CD14-positive monocyte (primary cell): Measurements from ENCODE around the gene ACER2. TPM values are rescaled to one million over a fixed set of nuclear protein-coding genes. Genes with fewer than 3 reads are reported as not detected.
"Not testable (repeated sequence)": the region's sequence is repeated elsewhere in the genome, so short reads cannot be mapped to it uniquely, and the experiment has no call there.

Source experiments
- DNase-seq, 3 donors: peaks; one replicate each; pipeline ENCODE4 v3.0.0-alpha.2; 2011 to 2022
- H2AFZ ChIP-seq: 2 replicates; pipeline ENCODE4 v1.6.0; 2012; ENCODE audit warnings: mild to moderate bottlenecking, low read depth, low read length, inconsistent platforms; ENCODE audit not compliant: insufficient read depth, poor library complexity, severe bottlenecking
- H3K27ac ChIP-seq, 2 donors: 1 replicate in 1 of 2; 2 replicates in 1 of 2; pipeline ENCODE4 v1.5.1; 2012 to 2013; ENCODE audit warnings: low read length in 2 of 2, control low read depth in 1 of 2, inconsistent platforms in 1 of 2, low read depth in 1 of 2, mild to moderate bottlenecking in 1 of 2
- H3K27me3 ChIP-seq, 2 donors: one replicate each; pipeline versions ENCODE4 v1.6.0 to v1.6.1; 2011 to 2013; ENCODE audit warnings: low read length in 2 of 2; ENCODE audit not compliant: control insufficient read depth in 2 of 2, insufficient read depth in 2 of 2
- H3K36me3 ChIP-seq, 2 donors: replicated peaks in 1 of 2; 1 replicate in 1 of 2; 2 replicates in 1 of 2; pipeline versions ENCODE4 v1.5.1 to v1.6.1; 2012 to 2013; ENCODE audit warnings: low read length in 2 of 2, control low read depth in 1 of 2, inconsistent platforms in 1 of 2, mild to moderate bottlenecking in 1 of 2; ENCODE audit not compliant: insufficient read depth in 2 of 2, control insufficient read depth in 1 of 2
- H3K4me1 ChIP-seq, 2 donors: 1 replicate in 1 of 2; 2 replicates in 1 of 2; pipeline versions ENCODE4 v1.5.1 to v1.6.1; 2012 to 2013; ENCODE audit warnings: low read length in 2 of 2, control low read depth in 1 of 2, inconsistent platforms in 1 of 2, mild to moderate bottlenecking in 1 of 2, moderate library complexity in 1 of 2; ENCODE audit not compliant: insufficient read depth in 2 of 2, control insufficient read depth in 1 of 2
- H3K4me2 ChIP-seq: replicated peaks from 2 replicates; pipeline ENCODE3; 2012; ENCODE audit warnings: low read length, moderate library complexity, mild to moderate bottlenecking; ENCODE audit not compliant: poor library complexity, severe bottlenecking; ENCODE audit errors: extremely low read depth
- H3K4me3 ChIP-seq, 3 experiments: fragments of 200-600 bp in 1 of 3; sonication (generic) in 1 of 3; replicated peaks in 1 of 3; 1 replicate in 2 of 3; 2 replicates in 1 of 3; pipeline ENCODE4 v1.5.1; 2011 to 2013; ENCODE audit warnings: low read length in 3 of 3, mild to moderate bottlenecking in 3 of 3, control low read depth in 2 of 3, low read depth in 2 of 3, inconsistent platforms in 1 of 3, moderate library complexity in 1 of 3
- H3K79me2 ChIP-seq: 2 replicates; pipeline ENCODE4 v1.6.0; 2012; ENCODE audit warnings: mild to moderate bottlenecking, control low read depth, inconsistent platforms, low read length, moderate library complexity; ENCODE audit not compliant: insufficient read depth
- H3K9ac ChIP-seq: 2 replicates; pipeline ENCODE4 v1.6.0; 2017; ENCODE audit warnings: low read length, mild to moderate bottlenecking; ENCODE audit not compliant: insufficient read depth, poor library complexity, severe bottlenecking
- H3K9me3 ChIP-seq, 2 donors: replicated peaks in 1 of 2; 1 replicate in 1 of 2; 2 replicates in 1 of 2; pipeline versions ENCODE4 v1.5.1 to v1.6.1; 2012 to 2013; ENCODE audit warnings: low read length in 2 of 2, control low read depth in 1 of 2; ENCODE audit not compliant: control insufficient read depth in 1 of 2, insufficient read depth in 1 of 2
- H4K20me1 ChIP-seq: 2 replicates; pipeline ENCODE4 v1.6.0; 2012; ENCODE audit warnings: mild to moderate bottlenecking, low read length, control low read depth, moderate library complexity; ENCODE audit not compliant: insufficient read depth
- H3K27ac Mint-ChIP-seq, 7 donors: one replicate each; pipeline ENCODE4 v1.8.0; 2020; ENCODE audit warnings: mild to moderate bottlenecking in 7 of 7, mixed read lengths in 7 of 7, moderate library complexity in 6 of 7, inconsistent platforms in 2 of 7
- H3K27me3 Mint-ChIP-seq, 3 donors: one replicate each; pipeline ENCODE4 v1.8.0; 2021 to 2022; ENCODE audit warnings: low read depth in 3 of 3, mild to moderate bottlenecking in 3 of 3, mixed read lengths in 3 of 3, moderate library complexity in 3 of 3, inconsistent platforms in 1 of 3
- H3K36me3 Mint-ChIP-seq, 2 donors: one replicate each; pipeline ENCODE4 v1.8.0; 2020; ENCODE audit warnings: mixed read lengths in 2 of 2, inconsistent platforms in 1 of 2, mild to moderate bottlenecking in 1 of 2
- H3K4me1 Mint-ChIP-seq: one replicate; pipeline ENCODE4 v1.8.0; 2020; ENCODE audit warnings: mild to moderate bottlenecking, mixed read lengths
- H3K4me3 Mint-ChIP-seq, 2 donors: one replicate each; pipeline ENCODE4 v1.8.0; 2020; ENCODE audit warnings: mild to moderate bottlenecking in 2 of 2, mixed read lengths in 2 of 2, moderate library complexity in 1 of 2
- H3K9me3 Mint-ChIP-seq, 7 donors: one replicate each; pipeline ENCODE4 v1.8.0; 2020 to 2022; ENCODE audit warnings: mixed read lengths in 7 of 7, mild to moderate bottlenecking in 6 of 7, moderate library complexity in 6 of 7, inconsistent platforms in 2 of 7
- WGBS: methylation state at CpG from one replicate; pipeline ENCODE4 v1.1.5; 2013; ENCODE audit warnings: missing lambda C conversion rate; ENCODE audit not compliant: insufficient coverage; 5-methylcytosine and 5-hydroxymethylcytosine counted together
- intact Hi-C, 2 donors: fragments of 100-400 bp; cut with micrococcal nuclease; formaldehyde crosslinking; loops; one replicate each; pipeline versions ENCODE4 v1.15.0 to v1.15.1; 2023
- polyA plus RNA-seq, 3 donors: library from polyadenylated mRNA; depleted of rRNA in 1 of 3; unstranded in 2 of 3; stranded (reverse) in 1 of 3; fragments of 300-500 nt in 2 of 3; fragments of >200 nt in 1 of 3; fragmentation: Illumina TruSeq in 2 of 3; gene quantifications; 1 replicate in 2 of 3; 2 replicates in 1 of 3; pipeline ENCODE4 v1.2.3, GENCODE V29; 2012 to 2021
- TF ChIP-seq, protein P1 (sequence below): fragments of 200-600 bp; IDR thresholded peaks from one replicate; pipeline ENCODE4 v1.8.0; 2022; ENCODE audit warnings: antibody characterized with exemption, mild to moderate bottlenecking

ACER2 gene
- polyA plus RNA-seq, 3 donors = 0.17 to 0.21 TPM; not detected in 1

GRCh38 chr9:19387317-19387716 lies 21.5 kb upstream of the ACER2 start:
- Mint-ChIP-seq H3K36me3 (no peaks in the 10 kb centered on the region), H3K9me3 (peaks cover 0 to 4% (median 0%) of the 10 kb centered on the region in 7 donors)

DNA sequence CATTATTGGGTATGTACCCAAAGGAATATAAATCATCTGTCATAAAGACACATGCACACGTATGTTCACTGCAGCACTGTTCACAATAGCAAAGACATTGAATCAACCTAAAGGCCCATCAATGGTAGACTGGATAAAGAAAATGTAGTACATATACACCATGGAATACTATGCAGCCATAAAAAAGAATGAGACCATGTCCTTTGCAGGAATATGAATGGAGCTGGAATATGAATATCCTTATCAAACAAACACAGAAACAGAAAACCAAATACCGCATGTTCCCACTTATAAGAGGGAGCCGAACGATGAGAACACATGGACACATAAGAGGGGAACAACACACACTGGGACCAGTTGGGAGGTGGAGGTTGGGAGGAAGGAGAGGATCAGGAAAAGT lies 19.3 kb upstream of the ACER2 start:
- H3K9ac ChIP-seq, H4K20me1 ChIP-seq, H3K36me3 ChIP-seq, H3K4me3 ChIP-seq, H3K27me3 Mint-ChIP-seq, H3K4me3 Mint-ChIP-seq, H3K9me3 Mint-ChIP-seq, H3K4me2 ChIP-seq, H3K27ac ChIP-seq, H3K9me3 ChIP-seq, DNase-seq, H3K79me2 ChIP-seq, H3K27me3 ChIP-seq, H3K36me3 Mint-ChIP-seq, H2AFZ ChIP-seq, H3K4me1 Mint-ChIP-seq, H3K27ac Mint-ChIP-seq, intact Hi-C loops, H3K4me1 ChIP-seq: not testable (repeated sequence)
- 100% methylated on average over 2 of the region's 4 CpGs for WGBS

More at GRCh38 chr9:19387317-19387716, 21.5 kb upstream of the ACER2 start:
- Histone ChIP-seq H2AFZ (no peak overlapping the region), H3K9ac (no peak overlapping the region), H3K27ac (no peak overlapping the region), H3K9me3 (no peaks in the 10 kb centered on the region), H3K27me3 (no peaks in the 10 kb centered on the region), H3K4me2 (no peak overlapping the region), H4K20me1 (no peaks in the 10 kb centered on the region), H3K79me2 (no peaks in the 10 kb centered on the region), H3K4me3 (no peak overlapping the region), H3K4me1 (peaks cover 0 to 2% of the 10 kb centered on the region in 2 donors), H3K36me3 (no peaks in the 10 kb centered on the region)
- peaks cover 8% of the 10 kb centered on the region for H3K4me1 Mint-ChIP-seq
- intact Hi-C loops = no loop called here
- peak overlapping the region in 1 of 7 donors; percentile 30 for H3K27ac Mint-ChIP-seq
- TF ChIP-seq, protein P1, sequence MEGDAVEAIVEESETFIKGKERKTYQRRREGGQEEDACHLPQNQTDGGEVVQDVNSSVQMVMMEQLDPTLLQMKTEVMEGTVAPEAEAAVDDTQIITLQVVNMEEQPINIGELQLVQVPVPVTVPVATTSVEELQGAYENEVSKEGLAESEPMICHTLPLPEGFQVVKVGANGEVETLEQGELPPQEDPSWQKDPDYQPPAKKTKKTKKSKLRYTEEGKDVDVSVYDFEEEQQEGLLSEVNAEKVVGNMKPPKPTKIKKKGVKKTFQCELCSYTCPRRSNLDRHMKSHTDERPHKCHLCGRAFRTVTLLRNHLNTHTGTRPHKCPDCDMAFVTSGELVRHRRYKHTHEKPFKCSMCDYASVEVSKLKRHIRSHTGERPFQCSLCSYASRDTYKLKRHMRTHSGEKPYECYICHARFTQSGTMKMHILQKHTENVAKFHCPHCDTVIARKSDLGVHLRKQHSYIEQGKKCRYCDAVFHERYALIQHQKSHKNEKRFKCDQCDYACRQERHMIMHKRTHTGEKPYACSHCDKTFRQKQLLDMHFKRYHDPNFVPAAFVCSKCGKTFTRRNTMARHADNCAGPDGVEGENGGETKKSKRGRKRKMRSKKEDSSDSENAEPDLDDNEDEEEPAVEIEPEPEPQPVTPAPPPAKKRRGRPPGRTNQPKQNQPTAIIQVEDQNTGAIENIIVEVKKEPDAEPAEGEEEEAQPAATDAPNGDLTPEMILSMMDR = no peak
- peaks cover 0 to 3% (median 0%) of the 10 kb centered on the region in 3 donors for H3K27me3 Mint-ChIP-seq
- whole genome bisulfite sequencing = 100% methylated on average over 1 of the region's 2 CpGs
- H3K4me3 Mint-ChIP-seq = no peak overlapping the region
- DNase-seq = no peak
